Adrenal gland (tissue), 5 donors: ENCODE data around the gene PORCN.

Experiments
- POLR2A ChIP-seq, 2 donors: fragments of 450-650 bp; IDR thresholded peaks; one replicate each; pipeline ENCODE4 v1.6.1; 2017; ENCODE audit warnings: antibody characterized with exemption in 2 of 2, mild to moderate bottlenecking in 2 of 2, moderate library complexity in 1 of 2
- TF ChIP-seq, protein P1 (sequence below), 6 experiments: fragments of 450-650 bp in 4 of 6; fragments of 200-600 bp in 2 of 6; sonication (generic) in 1 of 6; IDR thresholded peaks; 1 replicate in 5 of 6; 2 replicates in 1 of 6; pipeline versions ENCODE4 v1.5.1 to v1.8.0; 2016 to 2021; ENCODE audit warnings: antibody characterized with exemption in 6 of 6, mild to moderate bottlenecking in 2 of 6, moderate library complexity in 1 of 6
- donor health status: DM: no; HTN: no; CAD: no.

DNA sequence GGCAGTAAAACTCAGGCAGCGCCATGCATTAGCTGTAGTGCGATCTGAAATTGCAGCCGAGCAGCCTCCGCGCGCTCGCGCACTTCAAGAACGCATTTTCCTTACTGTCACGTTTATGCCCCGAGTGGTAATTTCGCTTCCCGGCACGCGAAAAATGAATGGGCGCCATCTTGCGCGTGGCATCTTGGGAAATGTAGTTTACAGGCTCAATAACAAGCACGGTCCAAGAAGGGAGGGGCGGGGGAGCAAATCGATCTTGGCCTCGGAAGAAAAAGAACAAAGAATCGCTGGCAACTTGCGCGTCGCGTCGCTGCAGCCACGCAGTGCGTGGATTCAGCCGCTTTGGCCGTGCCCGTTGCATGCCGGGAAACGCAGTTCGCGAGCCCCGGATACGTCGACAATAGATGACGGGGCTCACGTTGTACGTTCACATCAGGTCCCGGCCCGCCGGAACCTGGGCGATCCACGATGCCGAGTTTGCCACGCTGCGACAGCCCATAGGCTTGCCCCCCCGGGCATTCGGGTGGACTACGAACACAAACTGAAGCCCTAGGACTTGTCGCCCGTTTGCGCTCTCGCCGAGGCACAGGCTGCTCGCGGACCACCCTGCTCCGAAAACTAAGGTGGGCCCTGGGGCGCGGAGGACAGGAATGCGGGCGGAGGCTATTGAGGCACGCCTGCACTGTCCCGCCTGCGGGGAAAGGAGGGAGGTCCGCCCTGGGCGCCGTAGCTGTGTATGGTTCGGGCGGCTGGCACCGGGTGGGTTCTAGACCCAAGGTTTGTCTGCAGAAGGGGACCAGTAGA lies 32.8 kb upstream of the PORCN start, which contains the start of gene FTSJ1:
- TF ChIP-seq, protein P1, sequence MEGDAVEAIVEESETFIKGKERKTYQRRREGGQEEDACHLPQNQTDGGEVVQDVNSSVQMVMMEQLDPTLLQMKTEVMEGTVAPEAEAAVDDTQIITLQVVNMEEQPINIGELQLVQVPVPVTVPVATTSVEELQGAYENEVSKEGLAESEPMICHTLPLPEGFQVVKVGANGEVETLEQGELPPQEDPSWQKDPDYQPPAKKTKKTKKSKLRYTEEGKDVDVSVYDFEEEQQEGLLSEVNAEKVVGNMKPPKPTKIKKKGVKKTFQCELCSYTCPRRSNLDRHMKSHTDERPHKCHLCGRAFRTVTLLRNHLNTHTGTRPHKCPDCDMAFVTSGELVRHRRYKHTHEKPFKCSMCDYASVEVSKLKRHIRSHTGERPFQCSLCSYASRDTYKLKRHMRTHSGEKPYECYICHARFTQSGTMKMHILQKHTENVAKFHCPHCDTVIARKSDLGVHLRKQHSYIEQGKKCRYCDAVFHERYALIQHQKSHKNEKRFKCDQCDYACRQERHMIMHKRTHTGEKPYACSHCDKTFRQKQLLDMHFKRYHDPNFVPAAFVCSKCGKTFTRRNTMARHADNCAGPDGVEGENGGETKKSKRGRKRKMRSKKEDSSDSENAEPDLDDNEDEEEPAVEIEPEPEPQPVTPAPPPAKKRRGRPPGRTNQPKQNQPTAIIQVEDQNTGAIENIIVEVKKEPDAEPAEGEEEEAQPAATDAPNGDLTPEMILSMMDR (IDR thresholded peaks at IDR 0.05), result no peak
- TF ChIP-seq POLR2A (IDR thresholded peaks at IDR 0.05), result peak; percentile 6 to 67
